ENCODE data around the gene MAGI3. TPM values are rescaled to one million over a fixed set of nuclear protein-coding genes. Genes with fewer than 3 reads are reported as not detected.
"Not testable (repeated sequence)": the region's sequence is repeated elsewhere in the genome, so short reads cannot be mapped to it uniquely, and the experiment has no call there.

The MAGI3 gene
- total and polyA plus RNA-seq, 4 donors: 3.0 to 28.8 (median 7.5) TPM

DNA sequence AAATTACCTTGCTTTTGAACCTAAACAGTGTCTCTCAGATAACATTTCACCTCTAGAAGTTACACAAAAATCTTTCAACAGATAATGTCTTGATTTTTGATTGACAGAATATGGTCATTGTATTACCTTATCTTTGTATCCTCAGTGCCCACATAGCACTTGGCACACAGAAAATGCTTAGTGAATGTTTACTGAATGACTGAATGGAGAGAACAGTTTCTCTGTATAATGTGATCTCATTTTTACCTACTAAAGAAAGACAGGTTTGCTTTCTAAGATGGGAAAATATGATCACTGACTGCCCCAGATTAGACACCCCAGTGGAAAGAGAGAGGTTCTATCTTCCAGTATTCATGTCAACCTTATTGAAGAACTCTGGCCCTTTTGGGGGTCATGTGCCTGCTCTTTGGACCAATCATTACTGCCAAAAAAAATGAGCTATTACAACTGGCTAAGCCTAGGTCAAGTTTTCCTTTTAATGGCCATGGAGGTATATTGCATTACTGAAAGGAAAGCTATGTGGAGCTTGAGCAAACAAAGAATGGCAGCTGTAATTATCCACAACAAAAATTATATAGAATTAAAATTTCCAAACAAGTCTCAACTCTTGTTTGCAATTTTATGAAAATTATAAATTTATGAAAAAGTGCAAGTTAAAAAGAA lies 117.4 kb downstream of the MAGI3 start:
- H3K4me1 ChIP-seq (ENCODE audit: control insufficient read depth in 4 of 4, insufficient read depth in 4 of 4, low read length in 3 of 4): peaks cover 4 to 11% (median 6%) of the 10 kb centered on the region in 4 donors
- H3K36me3 ChIP-seq (ENCODE audit: control insufficient read depth in 4 of 4, insufficient read depth in 3 of 4, low read depth in 1 of 4, low read length in 3 of 4): no peaks in the 10 kb centered on the region
- H3K9ac ChIP-seq (ENCODE audit: low read depth in 1 of 2, low read length in 2 of 2): no peak overlapping the region
- H3K4me3 ChIP-seq (ENCODE audit: low read depth in 1 of 3, low read length in 3 of 3): no peak overlapping the region
- no peaks in the 10 kb centered on the region for H3K27me3 ChIP-seq (ENCODE audit: control insufficient read depth in 4 of 4, insufficient read depth in 4 of 4, low read length in 3 of 4)
- H3K9me3 ChIP-seq (ENCODE audit: control insufficient read depth in 4 of 4, low read length in 3 of 4): peaks cover 2 to 8% (median 4%) of the 10 kb centered on the region in 4 donors
- TF ChIP-seq RXRA (IDR thresholded peaks at IDR 0.05): no peak
- H3K27ac ChIP-seq (ENCODE audit: low read depth in 1 of 2, low read length in 2 of 2): peak overlapping the region in 1 of 2 donors; percentile 60
- no peak for DNase-seq (ENCODE audit: low spot score)

DNA sequence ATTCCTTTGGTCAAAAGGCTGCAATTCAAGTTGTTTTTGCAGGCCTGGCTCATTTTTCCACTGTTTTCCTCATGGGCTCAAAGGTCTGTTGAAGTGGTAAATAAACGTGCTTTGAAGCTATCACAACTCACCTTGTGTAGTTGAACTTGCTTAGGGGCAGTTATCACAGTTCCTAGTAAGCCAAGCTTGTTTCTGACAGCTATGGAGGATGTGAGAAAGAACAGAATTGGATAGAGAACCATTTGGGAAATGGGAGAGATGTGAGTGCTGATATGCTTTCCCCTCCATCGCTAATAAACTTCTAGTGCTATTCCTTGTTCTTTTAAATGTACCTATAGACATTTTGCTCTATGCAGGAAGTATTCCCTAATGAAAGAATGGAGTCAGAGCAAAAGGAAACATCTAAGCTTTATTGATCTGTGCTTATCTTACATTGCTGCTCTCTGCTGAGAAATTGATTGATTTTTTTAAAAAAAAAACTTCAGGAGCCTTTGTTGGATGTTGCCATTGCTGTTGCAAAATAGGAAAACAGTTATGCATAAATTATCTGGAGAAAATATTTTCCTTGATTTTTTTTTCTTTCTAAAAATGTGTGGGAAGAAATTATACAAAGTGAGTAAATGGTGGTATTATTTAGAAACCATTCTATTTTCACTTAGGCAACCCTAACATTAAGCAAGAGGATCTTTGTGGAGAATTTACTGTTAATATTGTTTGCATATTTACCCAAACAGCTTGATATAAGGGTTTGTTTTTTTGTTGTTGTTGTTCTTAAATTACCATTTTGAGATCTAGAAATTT lies 118.2 kb downstream of the MAGI3 start:
- Histone ChIP-seq H3K4me3 (ENCODE audit: low read depth in 1 of 3, low read length in 3 of 3) (no peak overlapping the region), H3K27me3 (ENCODE audit: control insufficient read depth in 4 of 4, insufficient read depth in 4 of 4, low read length in 3 of 4) (no peaks in the 10 kb centered on the region), H3K27ac (ENCODE audit: low read depth in 1 of 2, low read length in 2 of 2) (peak overlapping the region; percentile 52 to 60), H3K4me1 (ENCODE audit: control insufficient read depth in 4 of 4, insufficient read depth in 4 of 4, low read length in 3 of 4) (peaks cover 4 to 11% (median 6%) of the 10 kb centered on the region in 4 donors), H3K9ac (ENCODE audit: low read depth in 1 of 2, low read length in 2 of 2) (no peak overlapping the region), H3K9me3 (ENCODE audit: control insufficient read depth in 4 of 4, low read length in 3 of 4) (peaks cover 2 to 8% (median 4%) of the 10 kb centered on the region in 4 donors), H3K36me3 (ENCODE audit: control insufficient read depth in 4 of 4, insufficient read depth in 3 of 4, low read depth in 1 of 4, low read length in 3 of 4) (no peaks in the 10 kb centered on the region)
- 25% methylated on average over 2 of the region's 2 CpGs for whole genome bisulfite sequencing
- no peak for DNase-seq (ENCODE audit: low spot score)
- TF ChIP-seq TAF1 (conservative IDR thresholded peaks at IDR 0.05) (no peak), FOXA2 (IDR thresholded peaks at IDR 0.05) (no peak), JUND (IDR thresholded peaks at IDR 0.05) (peak; percentile 46 to 56), GABPA (IDR thresholded peaks at IDR 0.05 in 1 of 2, conservative IDR thresholded peaks at IDR 0.05 in 1 of 2) (no peak), RXRA (IDR thresholded peaks at IDR 0.05) (peak; percentile 73 to 74), EGR1 (IDR thresholded peaks at IDR 0.05; ENCODE audit: low read depth in 2 of 2) (peak in 1 of 2 donors; percentile 67), NR2F2 (IDR thresholded peaks at IDR 0.05) (no peak), HNF4G (IDR thresholded peaks at IDR 0.05) (peak; percentile 85), SP1 (IDR thresholded peaks at IDR 0.05) (peak; percentile 84), YY1 (IDR thresholded peaks at IDR 0.05) (peak; percentile 95), FOXA1 (IDR thresholded peaks at IDR 0.05) (no peak), HNF4A (conservative IDR thresholded peaks at IDR 0.05) (peak; percentile 88 to 90), RAD21 (IDR thresholded peaks at IDR 0.05) (peak; percentile 13 to 54)
- TF ChIP-seq, protein P1, sequence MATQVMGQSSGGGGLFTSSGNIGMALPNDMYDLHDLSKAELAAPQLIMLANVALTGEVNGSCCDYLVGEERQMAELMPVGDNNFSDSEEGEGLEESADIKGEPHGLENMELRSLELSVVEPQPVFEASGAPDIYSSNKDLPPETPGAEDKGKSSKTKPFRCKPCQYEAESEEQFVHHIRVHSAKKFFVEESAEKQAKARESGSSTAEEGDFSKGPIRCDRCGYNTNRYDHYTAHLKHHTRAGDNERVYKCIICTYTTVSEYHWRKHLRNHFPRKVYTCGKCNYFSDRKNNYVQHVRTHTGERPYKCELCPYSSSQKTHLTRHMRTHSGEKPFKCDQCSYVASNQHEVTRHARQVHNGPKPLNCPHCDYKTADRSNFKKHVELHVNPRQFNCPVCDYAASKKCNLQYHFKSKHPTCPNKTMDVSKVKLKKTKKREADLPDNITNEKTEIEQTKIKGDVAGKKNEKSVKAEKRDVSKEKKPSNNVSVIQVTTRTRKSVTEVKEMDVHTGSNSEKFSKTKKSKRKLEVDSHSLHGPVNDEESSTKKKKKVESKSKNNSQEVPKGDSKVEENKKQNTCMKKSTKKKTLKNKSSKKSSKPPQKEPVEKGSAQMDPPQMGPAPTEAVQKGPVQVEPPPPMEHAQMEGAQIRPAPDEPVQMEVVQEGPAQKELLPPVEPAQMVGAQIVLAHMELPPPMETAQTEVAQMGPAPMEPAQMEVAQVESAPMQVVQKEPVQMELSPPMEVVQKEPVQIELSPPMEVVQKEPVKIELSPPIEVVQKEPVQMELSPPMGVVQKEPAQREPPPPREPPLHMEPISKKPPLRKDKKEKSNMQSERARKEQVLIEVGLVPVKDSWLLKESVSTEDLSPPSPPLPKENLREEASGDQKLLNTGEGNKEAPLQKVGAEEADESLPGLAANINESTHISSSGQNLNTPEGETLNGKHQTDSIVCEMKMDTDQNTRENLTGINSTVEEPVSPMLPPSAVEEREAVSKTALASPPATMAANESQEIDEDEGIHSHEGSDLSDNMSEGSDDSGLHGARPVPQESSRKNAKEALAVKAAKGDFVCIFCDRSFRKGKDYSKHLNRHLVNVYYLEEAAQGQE (IDR thresholded peaks at IDR 0.05): peak; percentile 46
- TF ChIP-seq, protein P2, sequence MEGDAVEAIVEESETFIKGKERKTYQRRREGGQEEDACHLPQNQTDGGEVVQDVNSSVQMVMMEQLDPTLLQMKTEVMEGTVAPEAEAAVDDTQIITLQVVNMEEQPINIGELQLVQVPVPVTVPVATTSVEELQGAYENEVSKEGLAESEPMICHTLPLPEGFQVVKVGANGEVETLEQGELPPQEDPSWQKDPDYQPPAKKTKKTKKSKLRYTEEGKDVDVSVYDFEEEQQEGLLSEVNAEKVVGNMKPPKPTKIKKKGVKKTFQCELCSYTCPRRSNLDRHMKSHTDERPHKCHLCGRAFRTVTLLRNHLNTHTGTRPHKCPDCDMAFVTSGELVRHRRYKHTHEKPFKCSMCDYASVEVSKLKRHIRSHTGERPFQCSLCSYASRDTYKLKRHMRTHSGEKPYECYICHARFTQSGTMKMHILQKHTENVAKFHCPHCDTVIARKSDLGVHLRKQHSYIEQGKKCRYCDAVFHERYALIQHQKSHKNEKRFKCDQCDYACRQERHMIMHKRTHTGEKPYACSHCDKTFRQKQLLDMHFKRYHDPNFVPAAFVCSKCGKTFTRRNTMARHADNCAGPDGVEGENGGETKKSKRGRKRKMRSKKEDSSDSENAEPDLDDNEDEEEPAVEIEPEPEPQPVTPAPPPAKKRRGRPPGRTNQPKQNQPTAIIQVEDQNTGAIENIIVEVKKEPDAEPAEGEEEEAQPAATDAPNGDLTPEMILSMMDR (IDR thresholded peaks at IDR 0.05; ENCODE audit: low read depth, low read length, missing input control): no peak
- TF ChIP-seq, protein P3, sequence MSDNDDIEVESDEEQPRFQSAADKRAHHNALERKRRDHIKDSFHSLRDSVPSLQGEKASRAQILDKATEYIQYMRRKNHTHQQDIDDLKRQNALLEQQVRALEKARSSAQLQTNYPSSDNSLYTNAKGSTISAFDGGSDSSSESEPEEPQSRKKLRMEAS (IDR thresholded peaks at IDR 0.05): peak; percentile 38
- TF ChIP-seq, protein P4, sequence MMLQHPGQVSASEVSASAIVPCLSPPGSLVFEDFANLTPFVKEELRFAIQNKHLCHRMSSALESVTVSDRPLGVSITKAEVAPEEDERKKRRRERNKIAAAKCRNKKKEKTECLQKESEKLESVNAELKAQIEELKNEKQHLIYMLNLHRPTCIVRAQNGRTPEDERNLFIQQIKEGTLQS (IDR thresholded peaks at IDR 0.05): no peak
- TF ChIP-seq, protein P5, sequence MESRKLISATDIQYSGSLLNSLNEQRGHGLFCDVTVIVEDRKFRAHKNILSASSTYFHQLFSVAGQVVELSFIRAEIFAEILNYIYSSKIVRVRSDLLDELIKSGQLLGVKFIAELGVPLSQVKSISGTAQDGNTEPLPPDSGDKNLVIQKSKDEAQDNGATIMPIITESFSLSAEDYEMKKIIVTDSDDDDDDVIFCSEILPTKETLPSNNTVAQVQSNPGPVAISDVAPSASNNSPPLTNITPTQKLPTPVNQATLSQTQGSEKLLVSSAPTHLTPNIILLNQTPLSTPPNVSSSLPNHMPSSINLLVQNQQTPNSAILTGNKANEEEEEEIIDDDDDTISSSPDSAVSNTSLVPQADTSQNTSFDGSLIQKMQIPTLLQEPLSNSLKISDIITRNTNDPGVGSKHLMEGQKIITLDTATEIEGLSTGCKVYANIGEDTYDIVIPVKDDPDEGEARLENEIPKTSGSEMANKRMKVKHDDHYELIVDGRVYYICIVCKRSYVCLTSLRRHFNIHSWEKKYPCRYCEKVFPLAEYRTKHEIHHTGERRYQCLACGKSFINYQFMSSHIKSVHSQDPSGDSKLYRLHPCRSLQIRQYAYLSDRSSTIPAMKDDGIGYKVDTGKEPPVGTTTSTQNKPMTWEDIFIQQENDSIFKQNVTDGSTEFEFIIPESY (IDR thresholded peaks at IDR 0.05): peak; percentile 24

DNA sequence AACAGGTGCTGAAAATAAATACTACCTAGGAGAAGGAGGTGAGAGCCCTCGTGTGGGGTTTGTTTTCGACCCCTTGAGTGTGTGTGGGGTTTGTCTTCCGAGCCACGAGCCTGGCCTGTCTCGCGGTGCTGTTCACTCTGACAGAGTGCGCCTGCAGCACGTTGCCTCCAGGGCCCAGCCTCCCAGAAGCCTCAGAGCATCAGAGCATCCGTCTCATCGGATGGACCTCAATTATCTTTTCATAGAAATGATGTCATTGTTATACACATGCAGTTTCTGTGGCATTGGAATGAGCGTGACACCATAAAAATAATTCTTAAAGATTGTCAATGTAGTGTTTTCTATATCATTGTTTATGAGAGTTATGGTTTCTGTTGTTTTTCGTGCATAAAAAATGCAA lies 119.5 kb downstream of the MAGI3 start:
- peaks cover 4 to 11% (median 6%) of the 10 kb centered on the region in 4 donors for H3K4me1 ChIP-seq (ENCODE audit: control insufficient read depth in 4 of 4, insufficient read depth in 4 of 4, low read length in 3 of 4)
- DNase-seq (ENCODE audit: low spot score); H3K27me3 ChIP-seq (ENCODE audit: control insufficient read depth in 4 of 4, insufficient read depth in 4 of 4, low read length in 3 of 4); H3K27ac ChIP-seq (ENCODE audit: low read depth in 1 of 2, low read length in 2 of 2); H3K36me3 ChIP-seq (ENCODE audit: control insufficient read depth in 4 of 4, insufficient read depth in 3 of 4, low read depth in 1 of 4, low read length in 3 of 4); H3K9ac ChIP-seq (ENCODE audit: low read depth in 1 of 2, low read length in 2 of 2); H3K9me3 ChIP-seq (ENCODE audit: control insufficient read depth in 4 of 4, low read length in 3 of 4); H3K4me3 ChIP-seq (ENCODE audit: low read depth in 1 of 3, low read length in 3 of 3): not testable (repeated sequence)
- 98% methylated on average over 6 of the region's 12 CpGs for WGBS

Data from liver (tissue), 9 donors.